ENCODE results near the gene RBM12. TPM values are rescaled to one million over a fixed set of nuclear protein-coding genes. Genes with fewer than 3 reads are reported as not detected.

Gene RBM12
- total RNA-seq, 1 donor from 2014 or later = 77.7 TPM

DNA sequence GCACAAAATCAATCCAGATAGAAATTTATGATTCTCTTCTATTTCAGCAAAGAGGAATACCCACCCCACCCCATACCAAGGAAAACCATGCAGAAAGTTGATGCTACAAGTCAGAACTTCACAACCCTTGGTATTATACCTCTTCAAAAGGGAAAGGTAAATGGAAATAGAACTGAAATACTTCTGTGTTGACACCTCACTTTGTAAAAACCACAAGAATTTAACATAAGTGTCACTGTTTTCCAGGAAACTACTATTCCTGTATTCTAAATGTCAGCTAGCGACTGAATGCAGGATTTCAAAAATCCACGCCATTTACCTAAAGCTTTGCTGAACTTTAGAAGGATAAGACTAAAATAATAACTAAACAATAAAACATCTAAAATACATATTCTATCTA lies 3.6 kb downstream of the RBM12 start:
- ATAC-seq (no peak), DNase-seq (ENCODE audit: low spot score) (no peak)
- intact Hi-C loops (cut with DNase I) = no loop called here

DNA sequence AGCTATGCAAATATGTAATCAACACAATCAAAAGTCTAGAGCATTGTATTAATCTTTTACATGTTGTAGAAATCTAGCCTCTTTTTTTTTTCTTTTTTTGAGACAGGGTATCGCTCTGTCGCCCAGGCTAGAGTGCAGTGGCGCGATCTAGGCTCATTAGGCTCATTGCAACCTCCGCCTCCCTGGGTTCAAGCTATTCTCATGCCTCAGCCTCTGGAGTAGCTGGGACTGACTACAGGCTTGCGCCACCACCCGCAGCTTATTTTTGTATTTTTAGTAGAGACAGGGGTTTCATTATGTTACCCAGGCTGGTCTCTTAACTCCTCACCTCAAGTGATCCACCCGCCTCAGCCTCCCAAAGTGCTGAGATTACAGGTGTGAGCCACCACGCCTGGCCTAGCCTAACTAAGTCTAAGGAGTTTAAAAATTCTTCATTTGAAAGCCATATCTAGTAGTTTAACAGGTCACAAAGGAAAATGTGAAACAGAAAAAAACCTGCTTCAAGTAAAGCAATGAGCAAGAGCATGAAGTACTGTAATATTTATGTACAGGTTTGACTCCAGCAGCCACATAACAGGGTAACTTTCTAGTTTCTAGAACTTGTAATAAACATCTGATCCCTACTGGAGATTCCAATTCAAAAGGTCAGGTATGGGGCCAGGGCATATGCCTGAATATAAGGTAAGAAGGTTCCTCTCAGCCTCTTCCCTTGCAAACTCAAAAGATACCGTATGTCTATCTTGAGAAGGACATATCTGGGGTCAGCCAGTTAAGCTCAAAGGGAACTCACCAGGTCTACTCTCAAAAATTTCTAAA lies 4.4 kb downstream of the RBM12 start:
- intact Hi-C loops (cut with DNase I) = no loop called here
- no peak for ATAC-seq

DNA sequence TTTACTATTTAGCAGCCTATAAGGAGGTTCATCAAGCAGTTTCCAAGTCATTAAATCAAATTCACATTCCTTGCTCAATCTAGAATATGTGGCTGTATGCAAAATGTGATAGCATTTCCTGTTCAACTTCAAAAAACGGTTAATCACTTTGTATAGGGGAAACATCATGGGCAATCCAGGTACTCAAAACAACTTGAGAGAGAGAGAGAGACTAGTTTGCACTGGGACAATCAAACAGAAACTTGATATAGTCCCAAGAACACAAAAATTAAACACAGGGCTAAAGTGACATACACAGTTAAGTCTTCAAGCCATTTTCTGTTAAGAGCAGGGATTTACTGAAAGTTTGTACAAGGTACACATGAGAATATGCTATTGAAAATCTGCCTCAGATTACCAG lies 7.4 kb downstream of the RBM12 start:
- intact Hi-C loops (cut with DNase I) = no loop called here
- no peak for ATAC-seq
- no peak for DNase-seq (ENCODE audit: low spot score)

More for the DNA sequence above, 4.4 kb downstream of the RBM12 start:
- DNase-seq (ENCODE audit: low spot score) = no peak

DNA sequence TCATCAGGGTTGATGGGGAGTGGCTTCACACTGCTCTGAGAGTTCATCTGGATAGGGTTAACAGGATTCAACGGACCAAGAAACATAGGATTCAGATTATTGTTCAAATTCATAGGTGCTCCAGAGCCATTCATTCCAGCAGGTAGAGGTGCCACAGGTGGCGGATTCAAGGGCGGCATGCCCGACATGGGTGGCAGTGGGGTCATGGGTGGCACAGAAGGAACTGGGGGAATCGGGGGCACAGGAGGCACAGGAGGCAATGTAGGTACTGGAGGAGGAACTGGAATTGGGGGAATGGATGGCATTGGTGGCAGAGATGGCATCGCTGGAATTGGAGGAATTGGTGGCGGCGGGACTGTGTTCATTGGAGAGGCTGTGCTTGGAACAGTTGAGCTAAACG lies 10.3 kb downstream of the RBM12 start:
- no peak for ATAC-seq
- intact Hi-C loops (cut with DNase I) = no loop called here
- no peak for DNase-seq (ENCODE audit: low spot score)

DNA sequence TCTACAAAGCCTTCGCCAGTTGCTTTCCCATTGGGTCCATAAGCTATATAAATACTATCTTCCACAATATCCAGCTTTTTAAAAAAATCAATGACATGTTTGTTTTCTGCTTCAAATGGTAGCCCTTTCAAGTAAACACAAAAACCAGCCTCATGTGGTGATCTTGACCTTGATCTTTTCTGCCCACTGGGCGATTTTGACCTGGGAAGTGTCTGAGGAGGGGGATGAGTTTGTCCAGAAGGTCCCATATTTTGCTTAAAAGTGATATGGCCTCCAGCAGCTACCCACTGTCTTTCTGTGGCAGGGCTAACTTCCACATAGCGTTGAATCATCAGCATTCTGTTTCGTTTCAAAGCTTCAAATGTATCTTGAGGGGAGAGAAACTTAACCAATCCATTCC lies 10.8 kb downstream of the RBM12 start:
- no peak for DNase-seq (ENCODE audit: low spot score)
- no peak for ATAC-seq
- intact Hi-C loops (cut with DNase I) = no loop called here

DNA sequence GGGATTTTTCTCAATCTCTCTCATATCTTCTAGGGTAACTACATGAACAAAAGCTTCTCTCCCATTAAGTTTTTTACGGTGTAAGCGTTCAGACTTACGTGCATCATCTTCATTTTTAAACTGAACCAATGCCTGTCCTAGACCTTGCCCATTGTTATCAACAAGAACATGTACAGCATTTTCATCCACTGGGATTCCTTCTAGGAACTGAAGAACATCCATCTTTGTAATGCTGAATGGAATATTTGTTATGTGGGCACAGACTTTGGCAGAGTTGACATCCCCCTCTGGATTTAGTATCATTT lies 11.3 kb downstream of the RBM12 start:
- no peak for ATAC-seq
- no peak for DNase-seq (ENCODE audit: low spot score)
- intact Hi-C loops (cut with DNase I) = no loop called here

DNA sequence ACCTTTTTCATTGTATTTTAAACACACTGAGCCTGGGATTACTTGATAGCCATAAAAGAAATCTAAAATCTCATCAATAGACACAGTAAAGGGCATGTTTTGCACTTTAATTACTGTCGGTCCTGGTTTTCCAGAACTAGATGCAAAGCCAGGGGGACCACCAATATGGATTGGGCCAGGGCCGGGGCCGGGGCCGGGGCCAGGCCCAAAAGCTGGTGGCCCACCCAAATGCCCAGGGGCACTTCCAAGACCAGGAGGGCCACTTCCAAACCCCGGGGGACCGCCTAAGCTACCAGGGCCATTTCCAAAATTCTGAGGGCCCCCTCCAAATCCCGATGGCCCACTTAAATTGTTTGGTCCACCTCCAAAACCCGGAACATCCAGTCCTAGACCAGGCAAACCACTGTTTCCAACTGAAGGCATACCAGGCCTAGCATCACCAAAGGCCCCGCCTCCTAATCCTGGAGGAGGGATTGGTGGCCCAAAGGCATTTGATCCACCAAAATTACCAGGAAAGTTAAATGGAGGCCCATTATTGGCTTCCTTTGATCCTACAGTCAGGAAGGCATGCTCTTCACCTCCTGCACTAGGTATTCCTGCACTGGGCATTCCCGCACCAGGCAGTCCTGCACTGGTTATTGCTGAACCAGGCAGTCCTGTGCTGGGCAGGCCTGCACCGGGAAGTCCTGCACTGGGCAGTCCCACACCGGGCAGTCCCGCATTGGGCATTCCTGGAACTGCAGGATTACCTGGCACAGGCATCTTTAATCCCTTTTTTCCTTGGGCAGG lies 11.9 kb downstream of the RBM12 start:
- no peak for DNase-seq (ENCODE audit: low spot score)
- intact Hi-C loops (cut with DNase I) = no loop called here
- ATAC-seq = no peak

DNA sequence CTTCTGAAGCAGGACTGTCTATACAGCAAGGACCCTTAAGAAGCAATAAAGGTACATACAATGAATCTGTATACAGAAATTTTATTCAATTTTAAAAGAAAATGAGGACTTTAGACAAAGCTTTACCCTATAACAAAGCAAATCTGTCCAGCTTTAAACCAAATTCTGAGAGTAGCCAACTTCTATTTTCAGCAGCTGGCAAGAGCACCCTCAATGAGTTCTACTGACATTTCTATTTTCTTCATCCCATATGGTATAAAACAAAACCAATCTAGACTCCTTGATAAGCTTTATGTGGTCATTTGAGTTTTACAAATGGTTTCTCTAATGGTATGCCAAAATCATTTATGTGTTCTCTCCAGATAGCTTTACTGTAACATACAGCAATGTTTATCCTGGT lies 12.7 kb downstream of the RBM12 start:
- no peak for DNase-seq (ENCODE audit: low spot score)
- intact Hi-C loops (cut with DNase I) = no loop called here
- ATAC-seq = no peak

DNA sequence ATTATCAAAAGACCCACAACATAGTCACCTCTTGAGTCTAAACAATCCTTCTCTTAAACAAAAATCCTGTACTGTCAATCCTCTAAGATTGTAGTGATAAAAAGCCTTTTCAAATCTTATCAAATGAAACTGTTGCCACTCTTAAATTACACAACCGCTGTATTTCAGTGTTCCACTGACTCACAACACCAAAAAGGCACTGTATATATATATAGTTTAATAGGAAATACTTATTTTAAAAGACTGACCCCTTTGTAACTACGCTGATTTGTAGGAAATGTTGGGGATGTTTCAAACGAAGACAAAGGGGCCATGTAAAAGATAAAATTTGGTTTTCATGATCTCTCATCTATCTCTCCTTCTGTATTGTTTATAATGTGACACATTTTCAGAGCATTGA lies 14.1 kb downstream of the RBM12 start:
- DNase-seq (ENCODE audit: low spot score) (no peak), ATAC-seq (no peak)
- intact Hi-C loops (cut with DNase I) = no loop called here

DNA sequence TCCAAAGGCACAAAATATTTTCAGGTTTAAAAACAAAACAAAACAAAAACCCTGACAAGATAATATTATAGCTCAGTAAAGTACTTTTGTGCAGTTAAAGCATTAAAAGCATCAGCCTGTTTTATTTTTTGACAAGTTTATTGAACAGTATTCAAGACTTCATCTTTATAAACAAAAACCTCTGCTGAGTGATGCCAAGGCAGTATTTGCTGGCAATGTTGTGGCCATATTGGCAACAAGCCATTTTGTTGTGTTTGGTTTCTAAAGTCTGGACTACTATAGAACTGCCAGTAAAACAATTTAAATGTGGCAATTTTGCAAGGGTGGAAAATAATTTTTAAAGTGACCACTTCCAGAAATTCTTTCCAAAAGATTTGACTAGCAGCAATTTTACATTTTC lies 15.9 kb downstream of the RBM12 start:
- DNase-seq (ENCODE audit: low spot score) = no peak
- intact Hi-C loops (cut with DNase I) = no loop called here
- no peak for ATAC-seq

DNA sequence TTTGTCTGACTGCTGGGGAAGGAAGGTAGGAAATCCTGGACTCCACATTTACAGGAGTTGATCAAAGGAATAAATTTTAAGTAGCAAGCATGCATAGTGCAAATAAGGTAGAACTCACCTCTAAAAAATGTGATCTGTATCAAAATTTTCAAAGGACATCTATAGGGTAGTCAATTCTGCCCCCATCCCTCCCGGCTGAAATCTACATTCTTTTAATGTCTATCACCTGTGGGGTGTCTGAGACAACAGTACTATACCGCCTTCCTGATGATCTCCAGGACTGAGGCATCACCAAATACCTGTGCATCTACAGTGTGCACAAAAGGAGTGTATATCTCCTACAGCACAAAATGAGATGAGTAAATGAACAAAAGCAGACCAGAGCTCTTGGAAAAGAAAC lies 19.9 kb downstream of the RBM12 start:
- DNase-seq (ENCODE audit: low spot score) (no peak), ATAC-seq (no peak)
- intact Hi-C loops (cut with DNase I) = loop anchor here (1.0 kb wide), 1 partner anchor 40 kb away; no protein-coding TSS in a partner anchor

DNA sequence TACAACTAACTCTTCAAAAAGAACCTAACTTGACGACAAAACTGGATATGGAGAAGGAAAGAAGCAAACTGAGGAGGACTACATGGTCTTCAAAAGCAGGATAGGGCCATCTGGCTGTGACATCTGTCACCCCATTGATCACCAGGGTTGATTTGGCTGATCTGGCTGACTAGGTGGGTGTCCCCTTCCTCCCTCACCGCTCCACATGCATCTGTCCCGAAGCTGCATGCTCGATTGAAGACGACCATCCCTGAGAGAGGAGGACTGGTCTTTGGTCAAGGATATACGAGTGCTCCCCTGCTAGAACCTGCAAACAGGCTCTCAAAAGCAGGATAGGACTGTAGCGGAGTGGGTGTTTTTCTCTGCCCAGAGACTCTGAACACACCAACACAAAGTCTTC lies 21.7 kb downstream of the RBM12 start:
- intact Hi-C loops (cut with DNase I) = no loop called here
- DNase-seq (ENCODE audit: low spot score) (no peak), ATAC-seq (no peak)

DNA sequence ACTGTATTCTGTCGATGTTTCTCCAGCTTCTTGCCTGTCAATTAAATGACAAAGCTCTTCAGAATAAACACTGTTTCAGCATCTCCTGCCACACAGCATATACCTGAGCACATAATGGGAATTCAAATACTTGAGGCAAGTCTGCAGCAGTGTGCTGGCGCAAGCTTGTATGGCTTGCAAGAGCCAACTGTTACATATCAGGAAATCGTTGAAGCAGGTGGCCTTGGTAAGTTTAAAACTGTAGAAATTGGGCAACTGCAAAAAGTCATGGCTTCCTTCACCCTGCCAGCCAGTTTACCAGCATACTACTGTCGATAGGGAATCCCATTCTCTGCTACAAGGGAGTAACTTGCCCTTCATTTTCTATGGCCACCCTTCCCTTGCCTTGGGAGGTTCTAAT lies 23.0 kb downstream of the RBM12 start:
- ATAC-seq (no peak), DNase-seq (ENCODE audit: low spot score) (no peak)
- intact Hi-C loops (cut with DNase I) = no loop called here

DNA sequence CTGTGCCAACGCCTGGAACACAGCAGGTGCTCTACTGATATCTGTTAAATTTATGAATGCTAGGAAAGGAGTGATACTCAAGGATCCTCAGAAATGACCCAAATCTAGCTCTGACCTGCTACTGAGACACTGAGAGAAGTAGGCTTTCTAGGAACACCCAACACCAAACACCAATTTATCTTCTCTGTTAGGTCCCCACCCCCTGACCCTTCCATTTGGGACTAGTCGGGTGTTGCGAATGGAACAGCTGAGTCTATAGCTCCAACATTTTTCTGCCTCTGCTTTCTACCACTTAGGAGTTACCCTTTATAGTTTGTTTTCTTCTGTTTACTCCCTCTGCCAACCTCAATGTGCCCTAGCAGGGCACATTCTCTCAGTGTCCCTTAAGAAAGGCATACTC lies 24.0 kb downstream of the RBM12 start:
- intact Hi-C loops (cut with DNase I) = no loop called here
- no peak for DNase-seq (ENCODE audit: low spot score)
- ATAC-seq = no peak

DNA sequence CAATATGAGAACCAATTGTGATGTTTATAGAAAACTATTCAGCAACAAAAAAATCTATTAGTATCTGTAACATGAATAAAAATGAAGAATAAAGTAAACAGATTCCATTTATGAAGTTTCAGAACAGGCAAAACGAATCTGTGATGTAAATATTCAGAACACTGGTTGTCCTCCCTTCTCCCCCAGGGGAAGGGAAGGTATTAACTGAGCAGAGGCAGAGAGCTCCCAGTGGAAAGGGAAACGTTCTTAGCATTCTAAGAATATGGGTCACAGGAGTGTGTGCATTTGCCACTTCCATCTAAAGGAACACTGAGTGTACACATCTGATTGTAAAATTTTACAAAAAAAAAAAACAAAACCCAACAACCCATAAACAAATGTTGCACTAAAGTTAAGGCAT lies 25.9 kb downstream of the RBM12 start:
- no peak for DNase-seq (ENCODE audit: low spot score)
- intact Hi-C loops (cut with DNase I) = no loop called here
- no peak for ATAC-seq

DNA sequence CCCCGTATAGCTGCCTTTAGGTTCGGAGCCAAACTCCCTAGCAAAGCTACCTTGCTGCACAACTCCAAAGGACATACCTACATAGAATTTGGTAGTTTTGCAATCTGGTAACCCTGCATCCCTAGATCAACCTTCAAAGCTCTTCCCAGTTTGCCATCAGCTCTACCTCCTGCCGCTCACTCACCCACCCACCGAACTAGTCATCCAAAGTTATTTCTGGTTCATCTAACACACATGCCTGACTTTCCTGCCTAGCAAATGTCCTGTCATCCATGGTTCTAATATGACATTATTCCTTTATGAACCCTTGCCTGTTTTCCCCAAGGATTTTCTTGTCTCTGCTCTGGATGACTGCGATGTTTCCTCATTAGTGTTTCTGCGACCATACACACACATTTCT lies 27.4 kb downstream of the RBM12 start:
- DNase-seq (ENCODE audit: low spot score) (no peak), ATAC-seq (no peak)
- intact Hi-C loops (cut with DNase I) = no loop called here

DNA sequence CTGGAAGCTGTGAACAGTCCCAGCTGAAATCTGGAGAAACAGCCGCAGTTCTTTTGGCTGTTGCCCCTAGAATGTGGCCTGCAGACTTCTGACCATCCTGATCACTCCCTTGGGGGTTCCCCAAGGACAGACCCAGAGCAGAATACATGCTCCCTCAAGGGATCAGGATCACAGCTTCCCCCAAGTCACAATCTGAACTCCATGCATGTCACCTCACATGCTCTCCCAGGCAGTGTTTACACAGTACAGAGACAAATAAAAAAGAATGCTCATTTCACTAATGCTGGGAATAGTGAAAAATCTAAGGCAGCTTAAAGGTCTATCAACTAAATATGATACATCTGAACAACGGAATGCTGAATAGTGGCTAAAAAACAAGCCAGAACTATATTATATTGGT lies 28.6 kb downstream of the RBM12 start:
- intact Hi-C loops (cut with DNase I) = no loop called here
- DNase-seq (ENCODE audit: low spot score) (no peak), ATAC-seq (no peak)

DNA sequence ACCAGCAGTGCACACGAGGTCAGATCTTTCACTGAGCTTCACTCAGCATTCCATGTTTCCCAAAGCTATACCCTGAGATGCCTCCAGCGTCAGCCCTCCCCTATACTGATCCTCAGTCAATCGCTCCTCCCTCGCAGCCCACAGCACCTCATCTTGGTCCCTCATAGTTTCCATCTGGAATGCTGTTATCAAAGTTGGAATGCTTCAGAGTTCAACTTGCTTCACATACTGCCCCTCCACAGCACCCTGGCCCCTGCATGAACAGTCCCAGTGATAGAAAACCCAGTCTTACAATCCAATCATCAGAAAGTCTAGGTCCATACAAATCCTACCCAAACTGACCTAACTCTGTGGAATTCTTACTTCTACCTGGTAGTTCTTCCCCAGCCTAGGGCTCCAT lies 29.0 kb downstream of the RBM12 start:
- intact Hi-C loops (cut with DNase I) = no loop called here
- ATAC-seq = no peak
- DNase-seq (ENCODE audit: low spot score) = no peak

DNA sequence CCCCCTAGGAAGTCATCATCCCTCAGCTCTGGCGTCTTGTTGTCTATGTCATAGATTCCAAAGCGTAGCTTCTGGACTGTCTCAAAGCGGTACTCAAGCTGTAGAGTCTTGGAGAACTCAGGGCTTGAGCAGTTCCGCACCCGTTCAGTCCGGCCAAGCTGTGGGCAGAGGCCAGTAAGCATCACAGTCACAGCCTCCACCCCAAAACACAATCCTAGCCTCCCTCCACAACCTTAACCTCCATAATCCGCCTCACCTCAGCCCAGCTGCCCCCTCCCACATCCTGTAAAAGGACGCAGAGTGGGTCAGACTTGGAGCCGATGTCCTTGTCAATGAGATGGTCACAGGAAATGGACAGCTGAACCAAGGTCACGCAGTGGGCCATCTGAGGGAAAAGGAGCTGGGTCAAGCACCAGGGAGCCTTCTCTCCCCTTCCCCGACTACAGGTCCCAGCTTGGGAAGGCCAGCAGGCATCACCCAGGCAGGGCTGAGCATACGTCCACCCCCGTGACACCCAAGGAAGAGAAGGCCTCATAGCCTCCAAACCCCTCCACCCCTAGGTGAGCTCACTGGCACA lies 32.1 kb downstream of the RBM12 start:
- intact Hi-C loops (cut with DNase I) = no loop called here

DNA sequence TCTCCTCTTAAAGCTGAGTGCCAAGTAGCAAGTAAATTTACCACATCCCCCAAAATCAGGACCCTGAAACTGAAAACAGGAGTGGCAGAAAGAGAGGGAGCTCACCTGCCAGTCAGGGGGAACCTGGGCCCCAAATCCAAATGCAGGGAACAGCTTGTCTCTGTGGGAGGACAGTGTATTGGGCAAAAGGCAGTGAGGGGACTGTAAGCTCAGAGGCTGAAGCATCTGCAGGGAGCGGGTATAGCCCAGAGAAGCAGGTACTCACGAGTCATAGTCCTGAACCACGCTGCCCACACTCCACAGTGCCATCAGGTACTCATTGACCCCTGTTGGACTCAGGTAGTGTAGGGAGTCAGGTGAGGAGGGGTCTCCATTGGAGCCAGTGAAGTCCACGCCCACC lies 34.1 kb downstream of the RBM12 start:
- intact Hi-C loops (cut with DNase I) = no loop called here

More for the DNA sequence above, 32.1 kb downstream of the RBM12 start:
- DNase-seq (ENCODE audit: low spot score) = no peak
- no peak for ATAC-seq

More for the DNA sequence above, 34.1 kb downstream of the RBM12 start:
- no peak for ATAC-seq
- DNase-seq (ENCODE audit: low spot score) = peak; percentile 38
